HG03039 (cell line): ENCODE data around the gene NTN5.
"Not testable (repeated sequence)": the region's sequence is repeated elsewhere in the genome, so short reads cannot be mapped to it uniquely, and the experiment has no call there.

Experiments used
- ATAC-seq: cut with Tn5 transposase; IDR thresholded peaks from one replicate; pipeline ENCODE4 v1.9.1; 2021; ENCODE audit warnings: mild to moderate bottlenecking, moderate library complexity; ENCODE audit not compliant: unreplicated experiment

NTN5 gene

GRCh38 chr19:48645620-48646000 lies 27.2 kb downstream of the NTN5 start:
- ATAC-seq, result no peak

GRCh38 chr19:48644839-48645619 lies 27.8 kb downstream of the NTN5 start:
- ATAC-seq, result no peak

GRCh38 chr19:48644355-48644754 lies 28.5 kb downstream of the NTN5 start:
- ATAC-seq, result no peak

- ATAC-seq, result no peak
Observed at GRCh38 chr19:48642862-48643261, 30.0 kb downstream of the NTN5 start.

GRCh38 chr19:48641850-48642249 lies 31.0 kb downstream of the NTN5 start:
- no peak for ATAC-seq

GRCh38 chr19:48639483-48640375 lies 33.1 kb downstream of the NTN5 start:
- ATAC-seq, result no peak

GRCh38 chr19:48638831-48639381 lies 33.9 kb downstream of the NTN5 start:
- no peak for ATAC-seq

- peak; percentile 5 for ATAC-seq
Observed at GRCh38 chr19:48637948-48638830, 34.6 kb downstream of the NTN5 start.

- ATAC-seq, result peak; percentile 66
Observed at GRCh38 chr19:48637449-48637947, 35.3 kb downstream of the NTN5 start.

- no peak for ATAC-seq
Observed at GRCh38 chr19:48636859-48637448, 35.9 kb downstream of the NTN5 start, which contains the start of gene DBP. DBP (minus strand) TSS chr19:48637379; CDS start chr19:48636994, 385 bp downstream.

GRCh38 chr19:48635966-48636858 lies 36.6 kb downstream of the NTN5 start:
- ATAC-seq, result no peak

GRCh38 chr19:48635263-48635965 lies 37.4 kb downstream of the NTN5 start:
- ATAC-seq, result no peak

- peak; percentile 30 for ATAC-seq
Observed at GRCh38 chr19:48634424-48635262, 38.2 kb downstream of the NTN5 start.

GRCh38 chr19:48634036-48634342 lies 38.8 kb downstream of the NTN5 start:
- ATAC-seq, result no peak

GRCh38 chr19:48633148-48634035 lies 39.4 kb downstream of the NTN5 start:
- no peak for ATAC-seq

- ATAC-seq, result no peak
Observed at GRCh38 chr19:48632692-48633147, 40.1 kb downstream of the NTN5 start.

GRCh38 chr19:48632286-48632685 lies 40.5 kb downstream of the NTN5 start:
- ATAC-seq, result not testable (repeated sequence)
